Naive B cell (primary cell): ENCODE measurements around the gene NPAP1. TPM values are rescaled to one million over a fixed set of nuclear protein-coding genes. Genes with fewer than 3 reads are reported as not detected.

Experiments
- ATAC-seq, 2 donors: fragments of 150-1000 bp; cut with Tn5 transposase; 2 replicates each; pipeline ENCODE4 v1.10.0; 2021; ENCODE audit warnings: low read depth in 2 of 2, mild to moderate bottlenecking in 2 of 2, moderate library complexity in 2 of 2
- DNase-seq: peaks from one replicate; pipeline ENCODE4 v3.0.0; 2022
- H3K27ac Mint-ChIP-seq, 6 donors: one replicate each; pipeline ENCODE4 v1.8.0; 2020 to 2022; ENCODE audit warnings: mild to moderate bottlenecking in 6 of 6, mixed read lengths in 6 of 6, moderate library complexity in 5 of 6, inconsistent platforms in 2 of 6
- H3K27me3 Mint-ChIP-seq, 3 donors: one replicate each; pipeline ENCODE4 v1.8.0; 2021 to 2022; ENCODE audit warnings: mixed read lengths in 3 of 3, mild to moderate bottlenecking in 1 of 3
- H3K36me3 Mint-ChIP-seq, 2 donors: one replicate each; pipeline ENCODE4 v1.8.0; 2020 to 2022; ENCODE audit warnings: mixed read lengths in 2 of 2, inconsistent platforms in 1 of 2, mild to moderate bottlenecking in 1 of 2
- H3K4me1 Mint-ChIP-seq, 3 donors: one replicate each; pipeline ENCODE4 v1.8.0; 2020 to 2022; ENCODE audit warnings: mixed read lengths in 3 of 3, inconsistent platforms in 1 of 3, mild to moderate bottlenecking in 1 of 3, moderate library complexity in 1 of 3
- H3K4me3 Mint-ChIP-seq, 8 donors: one replicate each; pipeline ENCODE4 v1.8.0; 2020 to 2022; ENCODE audit warnings: mild to moderate bottlenecking in 8 of 8, mixed read lengths in 8 of 8, moderate library complexity in 8 of 8, inconsistent platforms in 2 of 8
- H3K9me3 Mint-ChIP-seq, 7 donors: one replicate each; pipeline ENCODE4 v1.8.0; 2020 to 2022; ENCODE audit warnings: mixed read lengths in 7 of 7, mild to moderate bottlenecking in 5 of 7, inconsistent platforms in 2 of 7, moderate library complexity in 1 of 7
- polyA plus RNA-seq, 6 donors: library from polyadenylated mRNA; unstranded; fragments of 300-500 nt; fragmentation: Illumina TruSeq; gene quantifications; one replicate each; pipeline ENCODE4 v1.2.3, GENCODE V29; 2021; ENCODE audit warnings: low read depth in 6 of 6

Gene NPAP1
- polyA plus RNA-seq, 6 donors from 2014 or later, result not detected

DNA sequence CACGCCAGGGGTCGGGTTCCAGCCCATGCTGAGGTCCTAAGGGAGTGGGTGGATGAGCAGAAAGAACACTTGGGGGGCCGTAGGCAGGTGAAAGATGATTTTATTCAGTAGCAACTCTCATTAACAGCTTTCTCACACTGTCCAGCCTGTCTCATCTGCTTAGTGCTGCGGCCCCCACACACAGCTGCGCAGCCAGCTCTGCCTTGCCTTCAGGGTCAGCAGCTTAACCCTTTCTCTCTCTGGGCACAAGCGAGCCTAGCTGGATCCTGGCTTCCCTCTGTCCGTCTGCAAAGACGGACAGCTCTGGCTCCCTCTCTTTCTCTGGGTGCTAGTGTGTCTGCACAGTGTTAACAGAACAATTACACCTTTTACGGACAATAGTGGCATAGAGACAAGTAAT is 21.3 kb downstream of the NPAP1 start:
- H3K9me3 Mint-ChIP-seq, result peaks cover 5 to 16% (median 10%) of the 10 kb centered on the region in 7 donors
- no peaks in the 10 kb centered on the region for H3K27me3 Mint-ChIP-seq
- H3K4me3 Mint-ChIP-seq, result no peak overlapping the region
- no peak for DNase-seq
- H3K27ac Mint-ChIP-seq, result no peak overlapping the region
- H3K4me1 Mint-ChIP-seq, result no peaks in the 10 kb centered on the region
- no peak for ATAC-seq
- H3K36me3 Mint-ChIP-seq, result no peaks in the 10 kb centered on the region

DNA sequence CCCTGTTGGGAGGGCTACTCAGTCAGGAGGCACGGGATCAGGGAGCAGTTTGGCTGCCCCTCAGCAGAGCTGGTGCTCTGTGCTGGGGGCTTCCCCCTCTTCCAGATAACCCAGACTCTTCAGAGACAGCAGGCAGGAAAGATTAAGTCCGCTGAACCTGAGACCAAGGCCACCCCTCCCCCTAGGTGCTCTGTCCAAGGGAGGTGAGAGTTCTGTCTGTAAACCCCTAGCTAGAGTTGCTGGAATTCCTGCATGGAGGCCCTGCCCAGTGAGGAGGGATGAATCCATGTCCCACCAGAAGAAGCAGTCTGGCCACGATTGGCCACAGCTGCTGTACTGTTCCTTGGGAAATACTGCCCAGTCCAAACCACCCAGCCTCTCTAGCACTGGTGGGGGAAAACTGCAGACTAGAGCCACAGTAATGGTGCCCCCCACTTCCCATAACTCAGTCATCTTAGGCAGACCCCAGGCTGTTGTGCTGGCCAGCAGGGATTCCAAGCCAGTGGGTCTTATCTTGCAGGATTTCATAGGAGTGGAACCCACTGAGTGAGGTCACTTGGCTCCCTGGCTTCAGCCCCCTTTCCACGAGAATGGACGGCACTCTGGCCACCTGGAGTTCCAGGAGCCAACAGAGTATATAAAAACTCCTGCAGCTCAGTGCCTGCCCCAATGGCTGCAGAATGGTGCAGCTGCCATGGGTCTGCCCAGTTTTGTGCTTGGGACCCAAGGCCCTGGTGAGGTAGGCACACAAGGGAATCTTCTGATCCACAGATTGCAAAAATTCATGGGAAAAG is 42.9 kb downstream of the NPAP1 start:
- no peak overlapping the region for H3K4me3 Mint-ChIP-seq
- H3K9me3 Mint-ChIP-seq, result peaks cover 12 to 31% (median 21%) of the 10 kb centered on the region in 7 donors
- H3K27ac Mint-ChIP-seq, result no peak overlapping the region
- no peaks in the 10 kb centered on the region for H3K4me1 Mint-ChIP-seq
- DNase-seq (no peak), ATAC-seq (no peak)
- no peaks in the 10 kb centered on the region for H3K27me3 Mint-ChIP-seq
- no peaks in the 10 kb centered on the region for H3K36me3 Mint-ChIP-seq

DNA sequence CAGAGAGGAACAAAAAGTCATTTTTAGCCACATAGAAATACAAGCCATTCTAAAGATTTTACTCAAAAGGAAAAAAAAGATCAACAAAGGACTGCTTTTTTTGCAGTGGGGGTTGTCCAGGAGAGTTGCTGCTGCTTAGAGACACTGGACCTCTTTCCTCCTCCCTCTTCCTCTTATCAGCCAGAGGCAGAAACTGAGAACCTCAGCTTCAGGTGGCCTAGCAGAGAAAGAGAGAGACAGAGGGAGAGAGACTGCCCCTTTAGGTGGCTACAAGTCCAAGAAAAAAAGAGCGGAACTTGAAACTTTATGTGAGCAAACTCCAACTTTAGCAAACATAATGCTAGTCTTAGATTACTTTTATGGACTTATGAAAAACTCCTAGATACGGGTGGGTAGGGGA is 54.2 kb downstream of the NPAP1 start:
- DNase-seq (no peak), ATAC-seq (no peak)
- H3K27ac Mint-ChIP-seq, result no peak overlapping the region
- no peaks in the 10 kb centered on the region for H3K27me3 Mint-ChIP-seq
- H3K4me1 Mint-ChIP-seq, result no peaks in the 10 kb centered on the region
- no peak overlapping the region for H3K4me3 Mint-ChIP-seq
- no peaks in the 10 kb centered on the region for H3K36me3 Mint-ChIP-seq
- H3K9me3 Mint-ChIP-seq, result peaks cover 0 to 14% (median 6%) of the 10 kb centered on the region in 7 donors
